GM15510 (cell line): ENCODE measurements around the gene CYP19A1.

ENCODE experiments used
- POLR2A ChIP-seq: IDR thresholded peaks from 3 replicates; pipeline ENCODE4 v1.6.1; 2011; ENCODE audit warnings: borderline replicate concordance; ENCODE audit not compliant: insufficient read length; ENCODE audit errors: extremely low read depth

CYP19A1 gene

GRCh38 chr15:51269496-51269895 is 68.9 kb downstream of the CYP19A1 start:
- no peak for TF ChIP-seq POLR2A

- no peak for TF ChIP-seq POLR2A
Observed at GRCh38 chr15:51267703-51268083, 70.7 kb downstream of the CYP19A1 start.

GRCh38 chr15:51267051-51267702 is 71.2 kb downstream of the CYP19A1 start:
- no peak for TF ChIP-seq POLR2A

GRCh38 chr15:51266656-51267050 is 71.7 kb downstream of the CYP19A1 start:
- no peak for TF ChIP-seq POLR2A

- TF ChIP-seq POLR2A, result no peak
Observed at GRCh38 chr15:51265037-51265555, 73.3 kb downstream of the CYP19A1 start.

- TF ChIP-seq POLR2A, result no peak
Observed at GRCh38 chr15:51263726-51264125, 74.7 kb downstream of the CYP19A1 start.

GRCh38 chr15:51263116-51263515 is 75.3 kb downstream of the CYP19A1 start:
- TF ChIP-seq POLR2A, result no peak

GRCh38 chr15:51262463-51262862 is 75.9 kb downstream of the CYP19A1 start:
- no peak for TF ChIP-seq POLR2A

- no peak for TF ChIP-seq POLR2A
Observed at GRCh38 chr15:51260202-51260601, 78.2 kb downstream of the CYP19A1 start.

GRCh38 chr15:51255533-51255932 is 82.9 kb downstream of the CYP19A1 start:
- no peak for TF ChIP-seq POLR2A

GRCh38 chr15:51253366-51253765 is 85.0 kb downstream of the CYP19A1 start:
- no peak for TF ChIP-seq POLR2A

- TF ChIP-seq POLR2A, result no peak
Observed at GRCh38 chr15:51252671-51253070, 85.7 kb downstream of the CYP19A1 start.

GRCh38 chr15:51251556-51251955 is 86.8 kb downstream of the CYP19A1 start:
- no peak for TF ChIP-seq POLR2A

GRCh38 chr15:51250217-51251011 is 88.0 kb downstream of the CYP19A1 start:
- no peak for TF ChIP-seq POLR2A

GRCh38 chr15:51245628-51246027 is 92.8 kb downstream of the CYP19A1 start:
- TF ChIP-seq POLR2A, result no peak

- TF ChIP-seq POLR2A, result no peak
Observed at GRCh38 chr15:51244423-51244869, 94.0 kb downstream of the CYP19A1 start.

GRCh38 chr15:51243774-51244173 is 94.6 kb downstream of the CYP19A1 start:
- no peak for TF ChIP-seq POLR2A

- no peak for TF ChIP-seq POLR2A
Observed at GRCh38 chr15:51240066-51240465, 98.3 kb downstream of the CYP19A1 start.
